Spleen (tissue), 11 donors: ENCODE results near the gene PTPRA. TPM values are rescaled to one million over a fixed set of nuclear protein-coding genes. Genes with fewer than 3 reads are reported as not detected.

Experiments
- DNase-seq: peaks from one replicate; pipeline ENCODE4 v3.0.0-alpha.2; 2020
- H3K27ac ChIP-seq, 8 donors: fragments of 200-600 bp; sonication (generic) in 7 of 8; 1 replicate in 4 of 8; 2 replicates in 4 of 8; pipeline versions ENCODE4 v1.5.0 to v1.8.0; 2016 to 2021; ENCODE audit warnings: inconsistent platforms in 4 of 8, mild to moderate bottlenecking in 4 of 8, moderate library complexity in 1 of 8
- H3K27me3 ChIP-seq, 7 donors: fragments of 200-600 bp; sonication (generic) in 6 of 7; replicated peaks in 1 of 7; 1 replicate in 4 of 7; 2 replicates in 3 of 7; pipeline versions ENCODE4 v1.5.0 to v1.8.0; 2016 to 2021; ENCODE audit warnings: inconsistent platforms in 3 of 7, mild to moderate bottlenecking in 1 of 7
- H3K36me3 ChIP-seq, 6 donors: fragments of 200-600 bp; sonication (generic) in 5 of 6; 1 replicate in 4 of 6; 2 replicates in 2 of 6; pipeline versions ENCODE4 v1.5.0 to v1.8.0; 2016 to 2021; ENCODE audit warnings: inconsistent platforms in 2 of 6
- H3K4me1 ChIP-seq, 6 donors: fragments of 200-600 bp; sonication (generic) in 5 of 6; 1 replicate in 3 of 6; 2 replicates in 3 of 6; pipeline versions ENCODE4 v1.5.0 to v1.8.0; 2016 to 2021; ENCODE audit warnings: inconsistent platforms in 3 of 6
- H3K4me3 ChIP-seq, 8 donors: fragments of 200-600 bp; sonication (generic) in 7 of 8; 1 replicate in 4 of 8; 2 replicates in 4 of 8; pipeline versions ENCODE4 v1.5.0 to v1.8.0; 2016 to 2021; ENCODE audit warnings: inconsistent platforms in 4 of 8, mild to moderate bottlenecking in 4 of 8, moderate library complexity in 2 of 8
- H3K9me3 ChIP-seq, 8 donors: fragments of 200-600 bp; sonication (generic) in 7 of 8; 1 replicate in 4 of 8; 2 replicates in 4 of 8; pipeline versions ENCODE4 v1.5.0 to v1.8.0; 2016 to 2021; ENCODE audit warnings: inconsistent platforms in 4 of 8
- POLR2A ChIP-seq, 3 donors: fragments of 450-650 bp; IDR thresholded peaks; one replicate each; pipeline ENCODE4 v1.5.1; 2017; ENCODE audit warnings: antibody characterized with exemption in 3 of 3, mild to moderate bottlenecking in 1 of 3
- POLR2AphosphoS5 ChIP-seq, 3 donors: sonication (generic); formaldehyde crosslinking; IDR thresholded peaks; one replicate each; pipeline ENCODE4 v1.5.1; 2017; ENCODE audit warnings: antibody characterized with exemption in 3 of 3
- WGBS, 5 donors: extraction: QIAGEN DNeasy Blood & Tissue Kit in 3 of 5; methylation state at CpG; one replicate each; pipeline versions ENCODE4 v1.1.5 to v1.1.7; 2013 to 2018; 5-methylcytosine and 5-hydroxymethylcytosine counted together
- intact Hi-C: fragments of 100-400 bp; cut with DNase I; formaldehyde crosslinking; loops from one replicate; pipeline ENCODE4 v1.15.0; 2023; ENCODE audit warnings: low total_unique reads
- polyA plus RNA-seq, 3 donors: library from polyadenylated mRNA; stranded (reverse); fragments of 200-250 nt; gene quantifications; one replicate each; pipeline ENCODE4 v1.2.1, GENCODE V29; 2013
- total RNA-seq, 7 donors: library from RNA; depleted of rRNA in 3 of 7; stranded (reverse); fragments of >200 nt in 3 of 7; fragmentation: NEBNext Ultra II Directional in 4 of 7; extraction: Animal tissue kit (Norgen Biotek cat#: 25700) in 4 of 7; gene quantifications; one replicate each; pipeline versions ENCODE4 v1.1.0 to v1.2.1, GENCODE V29; 2016 to 2021
- TF ChIP-seq, protein P1 (sequence below), 11 experiments: fragments of 200-600 bp in 7 of 11; fragments of 450-650 bp in 4 of 11; sonication (generic) in 4 of 11; IDR thresholded peaks in 8 of 11; conservative IDR thresholded peaks in 3 of 11; 1 replicate in 7 of 11; 2 replicates in 4 of 11; pipeline versions ENCODE4 v1.4.0 to v1.8.0; 2016 to 2021; ENCODE audit warnings: antibody characterized with exemption in 11 of 11, inconsistent platforms in 4 of 11, mild to moderate bottlenecking in 1 of 11
- donor health status: healthy with polysubstance abuse.
- donor health status: DM: no; HTN: no; CAD: no; lungs with moderate emphysema.
- donor health status: DM: no; HTN: no; CAD: no.
- donor health status: Bipolar disorder and iron deficiency.
- donor health status: healthy.
- donor health status: DM: no; HTN: no; CAD: no.
- donor health status: DM: yes; HTN: yes; CAD: no.

The PTPRA gene
- total and polyA plus RNA-seq, 10 donors: 15.3 to 65.5 (median 52.4) TPM

DNA sequence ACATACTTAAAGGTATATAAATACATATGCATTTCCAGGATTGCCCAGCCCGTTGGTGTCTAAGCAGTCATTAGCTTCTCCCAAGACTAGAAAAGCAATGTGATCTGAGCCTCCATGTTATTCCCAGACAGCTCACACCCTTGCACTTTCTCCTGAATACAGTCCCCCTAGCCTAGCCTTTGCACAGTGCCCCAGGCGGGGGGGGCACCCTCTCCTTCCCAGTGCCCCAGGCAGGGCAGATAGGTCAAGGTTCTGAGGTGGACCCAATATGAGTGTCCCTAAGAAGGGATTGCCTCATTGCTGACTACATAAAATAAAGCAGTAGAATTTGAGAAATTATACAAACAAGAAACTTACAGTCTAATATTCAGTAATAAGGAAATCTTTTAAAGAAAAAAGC is 154.7 kb downstream of the PTPRA start:
- 75 to 89% (median 78%) methylated on average over 2 of the region's 2 CpGs for WGBS, 5 donors
- H3K27ac ChIP-seq: no peak overlapping the region
- DNase-seq: peak; percentile 7
- no peaks in the 10 kb centered on the region for H3K27me3 ChIP-seq
- H3K9me3 ChIP-seq: no peaks in the 10 kb centered on the region
- H3K4me3 ChIP-seq: no peak overlapping the region
- no peaks in the 10 kb centered on the region for H3K4me1 ChIP-seq
- TF ChIP-seq POLR2A (IDR thresholded peaks at IDR 0.05) (no peak), POLR2AphosphoS5 (IDR thresholded peaks at IDR 0.05) (no peak)
- TF ChIP-seq, protein P1, sequence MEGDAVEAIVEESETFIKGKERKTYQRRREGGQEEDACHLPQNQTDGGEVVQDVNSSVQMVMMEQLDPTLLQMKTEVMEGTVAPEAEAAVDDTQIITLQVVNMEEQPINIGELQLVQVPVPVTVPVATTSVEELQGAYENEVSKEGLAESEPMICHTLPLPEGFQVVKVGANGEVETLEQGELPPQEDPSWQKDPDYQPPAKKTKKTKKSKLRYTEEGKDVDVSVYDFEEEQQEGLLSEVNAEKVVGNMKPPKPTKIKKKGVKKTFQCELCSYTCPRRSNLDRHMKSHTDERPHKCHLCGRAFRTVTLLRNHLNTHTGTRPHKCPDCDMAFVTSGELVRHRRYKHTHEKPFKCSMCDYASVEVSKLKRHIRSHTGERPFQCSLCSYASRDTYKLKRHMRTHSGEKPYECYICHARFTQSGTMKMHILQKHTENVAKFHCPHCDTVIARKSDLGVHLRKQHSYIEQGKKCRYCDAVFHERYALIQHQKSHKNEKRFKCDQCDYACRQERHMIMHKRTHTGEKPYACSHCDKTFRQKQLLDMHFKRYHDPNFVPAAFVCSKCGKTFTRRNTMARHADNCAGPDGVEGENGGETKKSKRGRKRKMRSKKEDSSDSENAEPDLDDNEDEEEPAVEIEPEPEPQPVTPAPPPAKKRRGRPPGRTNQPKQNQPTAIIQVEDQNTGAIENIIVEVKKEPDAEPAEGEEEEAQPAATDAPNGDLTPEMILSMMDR (IDR thresholded peaks at IDR 0.05 in 8 of 11, conservative IDR thresholded peaks at IDR 0.05 in 3 of 11): no peak
- H3K36me3 ChIP-seq: peaks cover 0 to 100% (median 70%) of the 10 kb centered on the region in 6 donors
- intact Hi-C loops: no loop called here

DNA sequence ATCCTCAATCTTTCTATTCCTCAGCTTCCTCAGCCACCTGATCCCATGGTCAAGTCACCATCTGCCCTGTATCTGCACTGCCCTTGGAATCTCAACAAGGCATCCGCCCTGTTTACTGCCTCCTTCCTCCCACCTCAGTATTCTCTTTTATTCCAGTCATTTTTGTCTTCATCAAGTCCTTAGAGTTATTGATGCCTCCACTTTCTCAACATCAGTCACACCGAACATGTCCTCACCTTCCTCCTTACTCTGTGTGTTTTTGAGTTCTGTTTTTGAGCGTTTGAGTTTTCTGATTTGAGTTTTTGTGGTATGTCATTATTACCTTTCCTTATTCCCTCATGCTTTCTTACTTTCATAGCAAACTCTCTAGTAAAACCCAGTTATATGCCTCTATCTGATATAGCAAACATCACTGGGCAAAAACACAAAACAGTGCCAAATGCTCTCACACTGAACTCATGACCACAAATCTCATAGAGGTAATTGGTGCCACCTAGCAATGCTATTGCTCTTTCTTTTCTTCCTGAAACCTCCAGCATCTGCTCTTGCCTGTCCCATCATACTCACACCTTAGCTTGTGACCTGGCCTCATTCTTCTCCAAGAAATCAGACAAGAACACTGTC is 158.4 kb downstream of the PTPRA start:
- Histone ChIP-seq H3K27me3 (no peaks in the 10 kb centered on the region), H3K4me1 (no peaks in the 10 kb centered on the region), H3K9me3 (no peaks in the 10 kb centered on the region), H3K4me3 (no peak overlapping the region), H3K36me3 (peaks cover 0 to 100% (median 56%) of the 10 kb centered on the region in 6 donors), H3K27ac (no peak overlapping the region)
- no peak for DNase-seq
- intact Hi-C loops: no loop called here
- 85 to 95% (median 91%) methylated on average over 3 of the region's 3 CpGs for WGBS, 5 donors
- TF ChIP-seq POLR2AphosphoS5 (IDR thresholded peaks at IDR 0.05): no peak
- TF ChIP-seq POLR2A (IDR thresholded peaks at IDR 0.05): no peak
- TF ChIP-seq, protein P1 (IDR thresholded peaks at IDR 0.05 in 8 of 11, conservative IDR thresholded peaks at IDR 0.05 in 3 of 11): no peak

DNA sequence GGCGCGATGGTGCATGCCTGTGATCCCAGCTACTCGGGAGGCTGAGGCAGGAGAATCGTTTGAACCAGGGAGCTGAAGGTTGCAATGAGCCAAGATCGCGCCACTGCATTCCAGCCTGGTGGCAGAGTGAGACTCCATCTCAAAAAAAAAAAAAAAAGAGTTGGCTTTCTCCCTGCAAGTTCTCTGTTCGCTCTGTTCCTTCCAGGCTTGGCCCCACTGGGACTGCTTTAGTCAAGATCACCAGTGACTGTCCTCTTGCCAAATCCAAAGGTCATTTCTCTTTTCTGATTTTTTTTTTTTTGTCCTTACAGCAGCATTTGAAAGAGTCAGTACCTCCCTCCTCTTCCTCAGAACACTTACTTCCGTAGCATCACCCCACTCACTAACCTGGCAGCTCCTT is 159.3 kb downstream of the PTPRA start:
- Histone ChIP-seq H3K9me3 (no peaks in the 10 kb centered on the region), H3K27me3 (no peaks in the 10 kb centered on the region), H3K27ac (no peak overlapping the region), H3K36me3 (peaks cover 0 to 100% (median 56%) of the 10 kb centered on the region in 6 donors), H3K4me1 (no peaks in the 10 kb centered on the region), H3K4me3 (no peak overlapping the region)
- intact Hi-C loops: no loop called here
- TF ChIP-seq, protein P1 (IDR thresholded peaks at IDR 0.05 in 8 of 11, conservative IDR thresholded peaks at IDR 0.05 in 3 of 11): no peak
- TF ChIP-seq POLR2AphosphoS5 (IDR thresholded peaks at IDR 0.05) (no peak), POLR2A (IDR thresholded peaks at IDR 0.05) (no peak)
- peak; percentile 9 for DNase-seq
- 94 to 96% (median 96%) methylated on average over 8 of the region's 8 CpGs for WGBS, 5 donors

DNA sequence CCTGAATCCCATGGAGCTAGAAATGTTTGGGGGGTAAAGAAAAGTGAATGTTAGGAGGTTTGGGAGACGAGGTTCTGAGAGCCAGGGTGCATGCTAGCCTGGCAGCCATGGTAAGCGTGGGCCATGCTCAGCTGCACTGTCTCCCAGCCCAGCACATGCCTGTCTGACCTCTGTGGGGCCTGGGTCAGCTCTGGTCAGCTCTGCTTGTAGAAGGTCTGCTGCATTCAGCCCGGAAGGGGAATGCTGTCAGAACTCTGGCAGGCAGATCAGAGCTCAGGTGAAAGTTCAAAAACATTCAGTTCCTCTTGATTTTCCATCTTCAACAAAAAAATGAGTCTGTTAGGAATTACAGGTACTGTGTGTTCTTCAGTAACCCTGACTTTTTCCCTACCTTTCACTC is 164.4 kb downstream of the PTPRA start:
- H3K4me1 ChIP-seq: peaks cover 0 to 9% (median 0%) of the 10 kb centered on the region in 6 donors
- 90 to 96% (median 94%) methylated on average over 3 of the region's 3 CpGs for WGBS, 5 donors
- no peak overlapping the region for H3K4me3 ChIP-seq
- DNase-seq: peak; percentile 62
- no peak overlapping the region for H3K27ac ChIP-seq
- no peaks in the 10 kb centered on the region for H3K27me3 ChIP-seq
- H3K9me3 ChIP-seq: no peaks in the 10 kb centered on the region
- peaks cover 0 to 90% (median 58%) of the 10 kb centered on the region in 6 donors for H3K36me3 ChIP-seq
- intact Hi-C loops: no loop called here
- TF ChIP-seq POLR2AphosphoS5 (IDR thresholded peaks at IDR 0.05) (no peak), POLR2A (IDR thresholded peaks at IDR 0.05) (no peak)
- TF ChIP-seq, protein P1 (IDR thresholded peaks at IDR 0.05 in 8 of 11, conservative IDR thresholded peaks at IDR 0.05 in 3 of 11): no peak
